GM23338 (cell line): ENCODE measurements around the gene DCTN2.

Experiments
- EZH2 ChIP-seq: fragments of 200-600 bp; sonication (generic); IDR thresholded peaks from one replicate; pipeline ENCODE4 v1.8.0; 2017; ENCODE audit warnings: antibody characterized with exemption, mild to moderate bottlenecking, low read depth; ENCODE audit not compliant: unreplicated experiment
- TF ChIP-seq, protein P1 (sequence below), 2 experiments: fragments of 200-600 bp in 1 of 2; sonication (generic) in 1 of 2; conservative IDR thresholded peaks; 2 replicates each; pipeline versions ENCODE4 v1.5.1 to v1.6.1; 2016 to 2017; ENCODE audit warnings: antibody characterized with exemption in 2 of 2, low read depth in 2 of 2, mild to moderate bottlenecking in 2 of 2, moderate library complexity in 1 of 2

DNA sequence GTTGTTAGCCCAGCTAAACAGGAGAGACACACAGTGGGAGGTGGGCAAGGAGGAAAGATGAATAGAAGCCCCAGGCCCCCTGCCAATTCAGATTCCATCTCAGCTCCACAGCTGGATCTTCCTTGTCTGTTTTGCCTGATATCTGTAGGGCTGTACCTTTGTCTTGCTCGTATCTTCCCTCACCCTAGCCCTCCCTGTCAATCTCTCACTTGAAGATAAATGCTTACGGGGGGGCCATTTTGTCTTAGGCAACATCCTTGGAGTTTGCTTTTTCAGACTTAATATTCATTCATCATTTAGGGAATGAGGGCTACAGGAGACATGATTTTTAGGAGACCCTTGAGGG is 5.3 kb upstream of the DCTN2 start:
- no peak for TF ChIP-seq EZH2
- TF ChIP-seq, protein P1, sequence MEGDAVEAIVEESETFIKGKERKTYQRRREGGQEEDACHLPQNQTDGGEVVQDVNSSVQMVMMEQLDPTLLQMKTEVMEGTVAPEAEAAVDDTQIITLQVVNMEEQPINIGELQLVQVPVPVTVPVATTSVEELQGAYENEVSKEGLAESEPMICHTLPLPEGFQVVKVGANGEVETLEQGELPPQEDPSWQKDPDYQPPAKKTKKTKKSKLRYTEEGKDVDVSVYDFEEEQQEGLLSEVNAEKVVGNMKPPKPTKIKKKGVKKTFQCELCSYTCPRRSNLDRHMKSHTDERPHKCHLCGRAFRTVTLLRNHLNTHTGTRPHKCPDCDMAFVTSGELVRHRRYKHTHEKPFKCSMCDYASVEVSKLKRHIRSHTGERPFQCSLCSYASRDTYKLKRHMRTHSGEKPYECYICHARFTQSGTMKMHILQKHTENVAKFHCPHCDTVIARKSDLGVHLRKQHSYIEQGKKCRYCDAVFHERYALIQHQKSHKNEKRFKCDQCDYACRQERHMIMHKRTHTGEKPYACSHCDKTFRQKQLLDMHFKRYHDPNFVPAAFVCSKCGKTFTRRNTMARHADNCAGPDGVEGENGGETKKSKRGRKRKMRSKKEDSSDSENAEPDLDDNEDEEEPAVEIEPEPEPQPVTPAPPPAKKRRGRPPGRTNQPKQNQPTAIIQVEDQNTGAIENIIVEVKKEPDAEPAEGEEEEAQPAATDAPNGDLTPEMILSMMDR (conservative IDR thresholded peaks at IDR 0.05; ENCODE audit: low read depth in 2 of 2), result no peak
